OCI-LY3 (cell line): ENCODE results near the gene EVX2.

ENCODE experiments used
- CTCF ChIP-seq: fragments of 200-600, 300-600 bp; sonication (generic); IDR thresholded peaks from 2 replicates; pipeline ENCODE4 v1.5.1; 2014; ENCODE audit warnings: antibody characterized with exemption, low read length, low read depth
- EZH2phosphoT487 ChIP-seq: fragments of 200-600 bp; shearing (Covaris generic); IDR thresholded peaks from 2 replicates; pipeline ENCODE4 v1.6.1; 2018; ENCODE audit warnings: antibody characterized with exemption, mixed run types, low read depth

DNA sequence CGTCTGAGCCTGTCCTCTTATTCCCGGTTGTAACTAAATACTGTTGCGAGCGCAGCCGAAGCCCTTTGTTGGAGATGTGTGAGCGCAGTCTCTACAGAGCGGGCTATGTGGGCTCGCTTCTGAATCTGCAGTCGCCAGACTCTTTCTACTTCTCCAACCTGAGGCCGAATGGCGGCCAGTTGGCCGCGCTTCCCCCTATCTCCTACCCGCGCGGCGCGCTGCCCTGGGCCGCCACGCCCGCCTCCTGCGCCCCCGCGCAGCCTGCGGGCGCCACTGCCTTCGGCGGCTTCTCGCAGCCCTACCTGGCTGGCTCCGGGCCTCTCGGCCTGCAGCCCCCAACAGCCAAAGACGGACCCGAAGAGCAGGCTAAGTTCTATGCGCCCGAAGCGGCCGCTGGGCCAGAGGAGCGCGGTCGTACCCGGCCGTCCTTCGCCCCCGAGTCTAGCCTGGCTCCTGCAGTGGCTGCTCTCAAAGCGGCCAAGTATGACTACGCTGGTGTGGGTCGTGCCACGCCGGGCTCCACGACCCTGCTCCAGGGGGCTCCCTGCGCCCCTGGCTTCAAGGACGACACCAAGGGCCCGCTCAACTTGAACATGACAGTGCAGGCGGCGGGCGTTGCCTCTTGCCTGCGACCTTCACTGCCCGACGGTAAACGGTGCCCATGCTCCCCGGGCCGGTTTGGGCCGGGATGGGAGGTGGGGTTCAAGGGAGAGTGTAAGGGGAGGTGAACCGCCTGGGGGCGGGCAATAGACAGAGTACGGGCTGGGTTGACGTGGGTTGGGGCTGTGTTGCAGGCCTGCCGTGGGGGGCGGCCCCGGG lies 16.2 kb upstream of the EVX2 start, which contains the start of gene HOXD12:
- no peak for TF ChIP-seq CTCF
- no peak for TF ChIP-seq EZH2phosphoT487
